ENCODE data around the gene RAB11FIP3.

The RAB11FIP3 gene

GRCh38 chr16:556474-557173 lies 131.2 kb downstream of the RAB11FIP3 start:
- no peak for DNase-seq

GRCh38 chr16:557463-558297 lies 132.2 kb downstream of the RAB11FIP3 start:
- DNase-seq = no peak

- no peak for DNase-seq
Measured at GRCh38 chr16:558298-559020, 133.0 kb downstream of the RAB11FIP3 start.

- no peak for DNase-seq
Measured at GRCh38 chr16:559021-559380, 133.6 kb downstream of the RAB11FIP3 start.

- DNase-seq = no peak
Measured at GRCh38 chr16:559411-560203, 134.2 kb downstream of the RAB11FIP3 start.

GRCh38 chr16:560204-560700 lies 134.8 kb downstream of the RAB11FIP3 start, which contains the start of gene PRR35:
PRR35 (plus strand) TSS chr16:560394; CDS start chr16:563295, 2,901 bp downstream.
- no peak for DNase-seq

GRCh38 chr16:560701-561412 lies 135.4 kb downstream of the RAB11FIP3 start:
- DNase-seq = no peak

- no peak for DNase-seq
Measured at GRCh38 chr16:561413-561794, 136.0 kb downstream of the RAB11FIP3 start.

- DNase-seq = no peak
Measured at GRCh38 chr16:561957-562938, 136.8 kb downstream of the RAB11FIP3 start.

GRCh38 chr16:563072-563644 lies 137.7 kb downstream of the RAB11FIP3 start:
- DNase-seq = no peak

GRCh38 chr16:564690-565418 lies 139.4 kb downstream of the RAB11FIP3 start:
- no peak for DNase-seq

- DNase-seq = no peak
Measured at GRCh38 chr16:565419-566330, 140.2 kb downstream of the RAB11FIP3 start.

- peak; percentile 52 to 60 for DNase-seq
Measured at GRCh38 chr16:566475-567372, 141.3 kb downstream of the RAB11FIP3 start, which contains the start of gene NHLRC4. NHLRC4 (plus strand) TSS chr16:567005; CDS start chr16:568048, 1,043 bp downstream.

GRCh38 chr16:567373-568256 lies 142.2 kb downstream of the RAB11FIP3 start:
- DNase-seq = no peak

GRCh38 chr16:568401-569258 lies 143.2 kb downstream of the RAB11FIP3 start:
- DNase-seq = no peak

All from stimulated activated CD4-positive, alpha-beta T cell treated with anti-CD3 and anti-CD28 coated beads, Interleukin-2, amount 100 ng/mL, for 24 hours (primary cell).